ENCODE results near the gene APOBEC3F.
"Not testable (repeated sequence)": the region's sequence is repeated elsewhere in the genome, so short reads cannot be mapped to it uniquely, and the experiment has no call there.

DNA sequence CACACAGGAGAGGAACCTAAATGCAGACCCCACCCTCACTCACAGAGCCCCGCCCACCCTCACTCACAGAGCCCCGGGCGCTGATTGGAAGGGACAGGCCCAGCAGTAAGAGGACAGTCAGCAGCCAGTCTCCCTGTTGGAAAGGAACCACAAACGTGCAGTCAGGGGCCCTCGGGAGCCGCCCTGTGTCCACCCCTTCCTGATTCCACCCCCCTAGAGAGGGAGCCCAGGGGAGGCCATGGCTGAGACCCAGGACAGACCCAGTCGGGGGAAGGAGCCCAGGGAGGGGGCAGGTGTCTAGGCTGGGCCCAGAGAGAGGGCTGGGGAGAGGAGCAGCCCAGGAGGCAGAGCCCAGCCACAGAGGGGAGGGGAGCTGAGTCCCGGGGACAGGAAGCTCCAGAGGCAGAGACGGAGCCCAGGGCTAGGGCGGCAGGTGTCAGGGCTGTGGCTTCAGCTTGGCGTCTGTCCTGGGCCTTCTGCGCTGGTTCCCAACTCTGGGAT, 47.7 kb upstream of the APOBEC3F start:
- TF ChIP-seq, protein P1, sequence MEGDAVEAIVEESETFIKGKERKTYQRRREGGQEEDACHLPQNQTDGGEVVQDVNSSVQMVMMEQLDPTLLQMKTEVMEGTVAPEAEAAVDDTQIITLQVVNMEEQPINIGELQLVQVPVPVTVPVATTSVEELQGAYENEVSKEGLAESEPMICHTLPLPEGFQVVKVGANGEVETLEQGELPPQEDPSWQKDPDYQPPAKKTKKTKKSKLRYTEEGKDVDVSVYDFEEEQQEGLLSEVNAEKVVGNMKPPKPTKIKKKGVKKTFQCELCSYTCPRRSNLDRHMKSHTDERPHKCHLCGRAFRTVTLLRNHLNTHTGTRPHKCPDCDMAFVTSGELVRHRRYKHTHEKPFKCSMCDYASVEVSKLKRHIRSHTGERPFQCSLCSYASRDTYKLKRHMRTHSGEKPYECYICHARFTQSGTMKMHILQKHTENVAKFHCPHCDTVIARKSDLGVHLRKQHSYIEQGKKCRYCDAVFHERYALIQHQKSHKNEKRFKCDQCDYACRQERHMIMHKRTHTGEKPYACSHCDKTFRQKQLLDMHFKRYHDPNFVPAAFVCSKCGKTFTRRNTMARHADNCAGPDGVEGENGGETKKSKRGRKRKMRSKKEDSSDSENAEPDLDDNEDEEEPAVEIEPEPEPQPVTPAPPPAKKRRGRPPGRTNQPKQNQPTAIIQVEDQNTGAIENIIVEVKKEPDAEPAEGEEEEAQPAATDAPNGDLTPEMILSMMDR (conservative IDR thresholded peaks at IDR 0.05) = not testable (repeated sequence)
- not testable (repeated sequence) for TF ChIP-seq EZH2 (IDR thresholded peaks at IDR 0.05; ENCODE audit: low read depth)

All from PC-9 (cell line).